Mucosa of stomach (tissue), 1 donor: ENCODE measurements around the gene ITPKA.

ENCODE experiments used
- H3K27me3 ChIP-seq: one replicate; pipeline ENCODE4 v1.7.0; 2013; ENCODE audit warnings: mild to moderate bottlenecking, low read length; ENCODE audit not compliant: control insufficient read depth, insufficient read depth
- H3K36me3 ChIP-seq: one replicate; pipeline ENCODE4 v1.7.0; 2013; ENCODE audit warnings: low read length; ENCODE audit not compliant: control insufficient read depth, insufficient read depth
- H3K4me1 ChIP-seq: one replicate; pipeline ENCODE4 v1.7.0; 2013; ENCODE audit warnings: mild to moderate bottlenecking, low read length; ENCODE audit not compliant: control insufficient read depth, insufficient read depth
- H3K4me3 ChIP-seq: one replicate; pipeline ENCODE4 v1.7.0; 2013; ENCODE audit warnings: low read length
- H3K9ac ChIP-seq: one replicate; pipeline ENCODE4 v1.7.0; 2013; ENCODE audit warnings: mild to moderate bottlenecking, low read length, moderate library complexity
- H3K9me3 ChIP-seq: one replicate; pipeline ENCODE4 v1.7.0; 2013; ENCODE audit warnings: mild to moderate bottlenecking, low read length, moderate library complexity; ENCODE audit not compliant: control insufficient read depth
- donor health status: Pancreatic carcinoma.

The ITPKA gene

DNA sequence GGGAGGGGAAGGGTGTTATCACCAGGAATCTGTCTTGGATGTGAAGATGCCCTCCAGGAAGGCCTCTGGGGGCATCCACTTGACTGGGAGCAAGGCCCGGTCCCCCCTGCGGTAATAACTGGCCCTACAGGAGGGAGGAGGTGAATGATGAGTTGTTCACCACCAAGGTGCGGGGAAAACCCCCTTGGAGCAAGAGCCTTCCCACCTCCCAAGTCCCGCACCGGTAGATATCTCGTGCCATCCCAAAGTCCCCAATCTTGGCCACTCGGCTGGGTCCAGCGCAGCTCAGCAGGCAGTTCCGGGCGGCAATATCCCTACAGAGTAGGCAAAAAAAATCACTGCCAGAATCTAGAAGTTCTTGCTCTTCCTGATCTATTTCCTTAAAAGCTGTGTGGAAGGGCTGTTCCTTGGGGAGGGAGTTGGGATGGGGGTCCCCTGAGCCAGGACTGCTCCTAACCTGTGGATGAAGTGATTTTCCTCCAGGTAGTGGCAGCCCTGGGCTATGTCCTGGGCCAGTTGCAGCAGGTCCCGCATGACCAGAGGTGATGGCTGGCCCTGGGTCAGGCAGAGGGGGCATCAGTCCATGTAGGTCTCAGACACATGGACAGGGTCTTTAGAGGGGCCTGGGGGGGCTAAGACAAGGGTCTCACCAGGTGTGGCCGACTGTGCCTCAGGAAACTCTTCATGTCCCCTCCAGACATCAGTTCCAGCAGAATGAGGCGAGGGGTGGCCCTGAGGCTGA, 11.2 kb downstream of the ITPKA start:
- no peak overlapping the region for H3K9ac ChIP-seq
- H3K4me1 ChIP-seq: peaks cover 30% of the 10 kb centered on the region
- H3K4me3 ChIP-seq: no peak overlapping the region
- H3K27me3 ChIP-seq: peaks cover 15% of the 10 kb centered on the region
- no peaks in the 10 kb centered on the region for H3K9me3 ChIP-seq
- no peaks in the 10 kb centered on the region for H3K36me3 ChIP-seq

DNA sequence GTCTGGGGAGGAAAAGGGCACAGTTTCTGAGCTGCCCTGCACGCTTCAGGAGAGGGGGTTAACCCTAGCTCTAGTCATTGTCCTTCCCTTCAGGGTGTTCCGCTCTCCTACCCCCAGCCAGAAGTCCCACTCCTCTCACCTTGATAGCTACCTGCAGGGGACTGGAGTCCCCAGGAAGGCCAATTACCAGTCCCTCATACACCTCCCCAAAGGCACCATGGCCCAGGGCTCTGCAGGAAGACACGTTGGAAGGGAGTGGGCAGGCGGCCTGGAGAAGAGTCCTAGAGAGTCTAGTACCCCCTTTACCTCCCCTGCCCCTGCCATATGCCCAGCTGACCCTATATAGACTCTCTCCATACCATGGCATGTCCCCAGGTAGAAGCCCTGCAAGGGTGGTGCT, 12.1 kb downstream of the ITPKA start:
- Histone ChIP-seq H3K9ac (no peak overlapping the region), H3K4me1 (peaks cover 36% of the 10 kb centered on the region), H3K27me3 (peaks cover 15% of the 10 kb centered on the region), H3K4me3 (no peak overlapping the region), H3K9me3 (no peaks in the 10 kb centered on the region), H3K36me3 (no peaks in the 10 kb centered on the region)

DNA sequence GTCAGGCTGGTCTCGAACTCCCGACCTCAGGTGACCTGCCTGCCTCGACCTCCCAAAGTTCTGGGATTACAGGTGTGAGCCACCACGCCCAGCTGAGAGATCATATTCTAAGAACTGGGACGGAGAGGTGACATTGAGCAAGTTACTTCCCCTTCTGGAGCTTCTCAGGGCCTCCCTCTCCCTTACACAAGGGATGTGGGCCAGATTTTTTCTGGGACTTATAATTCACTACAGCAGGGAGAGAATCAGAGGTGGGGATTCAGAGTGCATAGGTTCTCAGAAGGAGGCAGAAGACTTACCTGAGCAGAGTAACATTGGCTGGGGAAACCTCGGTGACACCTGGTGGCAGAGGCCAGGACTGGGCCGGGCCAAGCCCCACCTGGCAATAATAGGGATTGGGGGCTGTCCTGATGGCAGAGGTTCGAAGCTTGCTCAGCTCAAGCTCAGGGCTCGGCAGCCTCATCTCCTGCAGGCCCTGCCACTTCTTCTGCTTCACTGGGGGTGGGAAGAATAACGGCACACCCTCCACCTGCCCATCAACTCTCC, 13.2 kb downstream of the ITPKA start:
- Histone ChIP-seq H3K36me3 (no peaks in the 10 kb centered on the region), H3K9me3 (no peaks in the 10 kb centered on the region), H3K9ac (peak overlapping the region; percentile 15), H3K4me3 (no peak overlapping the region), H3K4me1 (peaks cover 41% of the 10 kb centered on the region), H3K27me3 (peaks cover 14% of the 10 kb centered on the region)

DNA sequence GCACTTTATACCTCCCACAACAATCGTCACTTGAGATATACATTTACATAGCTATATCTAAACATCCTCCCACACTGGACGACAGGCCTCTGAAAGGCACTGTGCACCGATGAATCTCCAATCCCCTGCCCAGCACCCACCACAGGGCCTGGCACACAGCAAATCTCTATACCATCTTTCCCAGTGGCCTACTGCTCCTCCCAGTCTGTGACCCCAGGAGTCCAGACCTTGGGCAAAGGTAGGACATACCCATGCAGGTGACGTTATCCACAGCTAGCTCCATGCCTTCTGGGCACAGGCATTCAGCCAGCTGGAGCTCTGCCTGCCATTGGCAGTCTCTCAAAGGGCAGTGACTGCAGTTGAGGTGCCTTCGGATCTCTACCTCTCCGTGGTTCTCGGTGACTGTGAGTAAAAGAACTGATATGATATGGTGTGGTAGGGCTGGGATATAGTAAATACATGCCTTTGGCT, 14.2 kb downstream of the ITPKA start:
- Histone ChIP-seq H3K9ac (no peak overlapping the region), H3K9me3 (no peaks in the 10 kb centered on the region), H3K4me1 (peaks cover 51% of the 10 kb centered on the region), H3K27me3 (peaks cover 14% of the 10 kb centered on the region), H3K4me3 (no peak overlapping the region), H3K36me3 (no peaks in the 10 kb centered on the region)

DNA sequence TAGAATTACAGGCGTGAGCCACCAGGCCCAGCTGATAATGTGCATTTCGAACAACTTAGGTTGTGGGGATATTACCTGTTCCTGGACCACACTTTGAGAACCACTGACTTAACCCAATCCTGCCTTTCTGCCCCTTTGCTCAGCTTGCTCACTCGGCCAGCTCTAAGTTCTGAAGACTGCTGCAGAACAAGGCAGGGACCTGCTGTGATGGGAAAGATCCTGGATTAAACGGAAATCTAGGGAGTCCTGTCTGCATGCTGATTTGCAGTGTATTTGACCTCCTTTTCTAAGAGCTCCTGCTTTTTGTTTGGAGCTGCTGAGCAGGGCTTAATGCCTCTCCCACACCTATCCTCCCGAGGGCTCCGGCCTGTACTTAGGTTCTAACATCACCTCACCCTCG, 17.1 kb downstream of the ITPKA start:
- peaks cover 22% of the 10 kb centered on the region for H3K27me3 ChIP-seq
- no peaks in the 10 kb centered on the region for H3K9me3 ChIP-seq
- no peaks in the 10 kb centered on the region for H3K36me3 ChIP-seq
- peak overlapping the region; percentile 64 for H3K9ac ChIP-seq
- H3K4me3 ChIP-seq: no peak overlapping the region
- H3K4me1 ChIP-seq: peaks cover 55% of the 10 kb centered on the region

DNA sequence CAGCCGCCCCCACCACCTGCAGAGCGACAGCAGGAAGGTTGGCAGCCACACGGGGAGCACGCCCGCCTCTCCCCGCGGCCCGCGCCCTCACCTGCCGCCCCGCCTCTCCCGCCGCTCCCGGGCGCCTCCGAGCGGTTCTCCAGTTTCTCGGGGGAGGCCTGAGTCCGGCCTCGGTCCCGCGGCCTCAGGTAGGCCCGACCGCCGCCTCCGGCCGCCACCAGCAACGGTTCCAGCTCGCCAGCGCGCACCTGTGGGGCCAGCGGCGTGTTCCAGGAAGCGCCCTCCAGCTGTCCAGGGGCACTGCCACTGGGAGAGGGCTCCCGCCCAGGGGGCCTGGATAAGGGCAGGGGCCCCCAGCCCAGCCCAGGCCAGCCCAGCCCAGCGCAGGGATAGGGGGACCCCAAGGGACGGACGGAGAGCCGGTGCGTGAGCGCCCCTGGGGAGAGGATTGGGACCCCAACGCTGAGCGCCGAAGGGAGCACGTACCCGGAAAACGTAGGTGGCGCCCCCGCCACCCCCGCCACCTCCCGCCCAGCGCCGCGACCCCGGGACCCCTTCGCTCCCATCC, 17.7 kb downstream of the ITPKA start:
- Histone ChIP-seq H3K9ac (peak overlapping the region; percentile 64), H3K9me3 (no peaks in the 10 kb centered on the region), H3K4me1 (peaks cover 55% of the 10 kb centered on the region), H3K27me3 (peaks cover 22% of the 10 kb centered on the region), H3K36me3 (no peaks in the 10 kb centered on the region), H3K4me3 (peak overlapping the region; percentile 8)

DNA sequence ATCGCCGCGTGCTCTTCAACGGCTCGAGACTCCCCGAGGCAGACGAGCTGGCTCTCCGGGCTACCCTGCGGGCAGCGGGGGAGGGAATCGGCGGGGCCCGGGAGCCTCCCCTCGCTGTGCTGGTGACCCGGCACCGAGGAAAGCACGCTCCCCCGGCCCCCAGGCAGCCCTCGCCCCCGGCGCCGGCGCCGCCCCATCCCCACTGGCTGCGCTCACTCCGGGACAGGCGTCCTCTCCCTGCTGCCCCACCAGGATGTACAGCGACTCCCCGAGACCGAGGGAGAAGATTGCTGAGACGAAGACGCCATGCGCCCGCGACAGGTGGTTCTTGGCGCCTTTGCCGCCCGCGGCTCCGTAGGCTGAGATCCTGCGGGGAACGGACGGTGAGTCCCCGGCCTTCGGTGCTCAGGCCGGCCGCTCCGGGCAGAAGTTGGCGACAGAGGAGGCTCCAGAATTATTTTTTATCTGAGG, 18.3 kb downstream of the ITPKA start:
- no peaks in the 10 kb centered on the region for H3K36me3 ChIP-seq
- peak overlapping the region; percentile 77 for H3K4me3 ChIP-seq
- peaks cover 22% of the 10 kb centered on the region for H3K27me3 ChIP-seq
- H3K9me3 ChIP-seq: no peaks in the 10 kb centered on the region
- H3K9ac ChIP-seq: peak overlapping the region; percentile 64
- peaks cover 51% of the 10 kb centered on the region for H3K4me1 ChIP-seq

DNA sequence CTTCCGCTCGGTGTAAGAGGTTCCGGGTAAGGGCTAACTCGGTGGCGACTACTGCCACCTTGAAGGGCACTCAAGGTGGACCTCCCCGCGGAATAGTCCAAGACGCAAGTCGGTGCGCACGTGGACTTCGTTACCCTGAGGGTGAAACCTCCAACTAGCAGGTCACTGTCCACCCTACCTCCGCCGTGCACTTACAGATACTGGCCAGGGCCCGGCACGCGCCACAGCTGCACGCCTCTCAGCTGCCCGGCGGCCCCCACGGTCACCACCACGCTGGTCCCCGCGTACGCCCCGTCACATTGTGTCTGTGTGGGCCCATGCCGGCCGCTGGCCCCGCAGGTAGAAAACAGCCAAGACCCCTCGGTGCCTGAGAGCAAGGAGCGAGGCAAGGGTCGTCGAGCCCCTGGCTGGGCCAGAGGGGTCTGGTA, 18.9 kb downstream of the ITPKA start:
- peaks cover 45% of the 10 kb centered on the region for H3K4me1 ChIP-seq
- H3K4me3 ChIP-seq: peak overlapping the region; percentile 77
- H3K27me3 ChIP-seq: peaks cover 22% of the 10 kb centered on the region
- no peaks in the 10 kb centered on the region for H3K9me3 ChIP-seq
- peak overlapping the region; percentile 64 for H3K9ac ChIP-seq
- no peaks in the 10 kb centered on the region for H3K36me3 ChIP-seq

DNA sequence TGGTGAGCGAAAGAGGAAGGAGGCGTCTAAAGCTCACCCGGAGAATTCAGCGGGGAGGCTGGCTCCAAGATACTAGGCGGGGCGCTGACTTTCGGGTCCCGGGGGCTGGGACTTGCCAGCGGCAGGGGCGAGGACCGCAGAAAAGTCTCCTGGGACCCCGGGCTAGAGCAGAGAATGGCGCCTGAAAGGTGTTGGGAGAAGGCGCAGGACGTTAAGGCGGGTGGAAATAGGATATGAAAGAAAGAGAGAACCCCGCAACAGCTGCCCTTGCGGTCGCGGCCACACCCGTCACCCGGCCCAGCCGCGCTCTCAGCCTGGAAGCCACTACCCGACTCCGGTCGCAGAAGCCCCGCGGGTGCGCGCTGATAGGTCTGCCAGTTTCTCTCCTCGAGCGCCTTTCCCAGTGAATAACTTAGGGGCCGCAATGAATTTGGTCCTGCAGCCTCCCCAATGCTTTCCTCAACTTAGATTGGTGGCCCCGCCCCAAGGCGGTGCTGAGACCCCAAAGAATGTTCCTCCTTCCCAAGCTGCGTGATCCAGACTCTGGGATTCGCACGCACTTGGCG, 19.3 kb downstream of the ITPKA start:
- Histone ChIP-seq H3K4me3 (peak overlapping the region; percentile 77), H3K9ac (peak overlapping the region; percentile 64), H3K36me3 (no peaks in the 10 kb centered on the region), H3K27me3 (peaks cover 22% of the 10 kb centered on the region), H3K4me1 (peaks cover 40% of the 10 kb centered on the region), H3K9me3 (no peaks in the 10 kb centered on the region)

DNA sequence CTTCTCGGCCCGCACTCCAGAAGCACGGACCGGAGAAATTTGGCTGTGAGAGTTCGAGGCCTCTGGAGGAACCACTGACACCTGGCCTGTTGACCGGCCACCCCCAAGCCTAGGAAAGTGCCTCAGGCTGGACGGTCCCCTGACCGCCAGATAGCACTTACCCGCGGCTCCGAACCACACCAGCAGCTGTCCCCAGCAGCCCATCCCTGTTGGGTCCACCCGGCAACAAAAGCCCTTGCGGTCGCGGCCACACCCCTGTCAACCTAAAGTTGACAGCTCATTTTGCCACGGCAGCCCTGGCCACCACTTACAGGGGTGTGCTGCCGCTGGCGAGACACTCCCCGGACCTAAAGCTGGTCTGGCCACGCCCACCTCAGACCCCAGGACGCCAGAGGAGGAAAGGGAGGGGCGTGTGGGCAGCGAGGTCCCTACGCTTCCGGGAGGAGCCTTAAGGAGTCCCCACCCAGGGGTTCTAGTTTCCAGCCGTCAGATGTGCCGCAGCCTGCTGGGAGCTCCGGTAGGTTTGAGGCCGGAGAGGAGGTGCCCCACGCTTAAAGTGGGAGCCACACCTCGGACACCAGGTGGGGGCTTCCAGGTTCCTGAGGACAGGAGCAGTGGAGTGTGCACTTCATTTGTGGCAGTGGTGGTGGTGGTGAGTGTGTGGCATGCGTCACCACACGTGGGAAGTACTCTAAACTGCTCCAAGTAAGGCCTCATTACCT, 20.0 kb downstream of the ITPKA start, which contains the start of gene LTK:
Gene LTK (minus strand): TSS at position 322 of the 722 bp plus-strand sequence. CDS start 118 bp downstream, at position 204.
- Histone ChIP-seq H3K9me3 (no peaks in the 10 kb centered on the region), H3K9ac (peak within 1 kb of the TSS; percentile 64), H3K4me3 (peak within 1 kb of the TSS; percentile 77), H3K36me3 (no peaks in the 10 kb centered on the region), H3K4me1 (peaks cover 36% of the 10 kb centered on the region), H3K27me3 (peaks cover 22% of the 10 kb centered on the region)

DNA sequence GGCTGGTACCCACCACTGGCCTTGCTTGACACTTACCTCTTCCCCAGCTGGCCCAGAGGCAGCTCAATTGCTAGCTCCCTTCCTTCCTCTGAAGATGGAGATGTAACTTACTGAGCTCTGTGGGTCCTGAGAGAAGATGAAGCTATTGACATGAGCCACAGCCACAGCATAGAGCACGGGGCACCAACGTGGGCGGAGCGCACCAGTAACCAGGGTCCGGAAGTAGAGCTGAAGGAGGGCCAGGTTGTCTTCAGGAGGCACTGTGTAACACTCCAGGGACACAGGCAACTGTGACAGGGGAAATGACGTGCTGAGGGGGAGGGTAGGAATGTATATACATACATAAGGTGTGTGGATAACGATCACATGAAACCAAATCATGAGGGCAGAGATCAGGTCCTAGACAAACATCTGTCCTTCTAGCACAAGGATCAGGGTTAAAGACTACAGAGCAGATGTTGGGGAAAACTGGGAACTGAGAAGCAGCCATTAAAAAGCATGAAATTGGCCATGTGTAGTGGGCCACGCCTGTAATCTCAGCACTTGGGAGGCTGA, 24.3 kb downstream of the ITPKA start:
- Histone ChIP-seq H3K36me3 (no peaks in the 10 kb centered on the region), H3K9me3 (no peaks in the 10 kb centered on the region), H3K4me1 (peaks cover 11% of the 10 kb centered on the region), H3K4me3 (no peak overlapping the region), H3K27me3 (peaks cover 8% of the 10 kb centered on the region), H3K9ac (no peak overlapping the region)
